HG03060 (cell line): Measurements from ENCODE around the gene FOXL3.
"Not testable (repeated sequence)": the region's sequence is repeated elsewhere in the genome, so short reads cannot be mapped to it uniquely, and the experiment has no call there.

Source experiments
- ATAC-seq: cut with Tn5 transposase; IDR thresholded peaks from one replicate; pipeline ENCODE4 v1.9.1; 2021; ENCODE audit warnings: low read depth, moderate number of reproducible peaks; ENCODE audit not compliant: unreplicated experiment

Gene FOXL3

DNA sequence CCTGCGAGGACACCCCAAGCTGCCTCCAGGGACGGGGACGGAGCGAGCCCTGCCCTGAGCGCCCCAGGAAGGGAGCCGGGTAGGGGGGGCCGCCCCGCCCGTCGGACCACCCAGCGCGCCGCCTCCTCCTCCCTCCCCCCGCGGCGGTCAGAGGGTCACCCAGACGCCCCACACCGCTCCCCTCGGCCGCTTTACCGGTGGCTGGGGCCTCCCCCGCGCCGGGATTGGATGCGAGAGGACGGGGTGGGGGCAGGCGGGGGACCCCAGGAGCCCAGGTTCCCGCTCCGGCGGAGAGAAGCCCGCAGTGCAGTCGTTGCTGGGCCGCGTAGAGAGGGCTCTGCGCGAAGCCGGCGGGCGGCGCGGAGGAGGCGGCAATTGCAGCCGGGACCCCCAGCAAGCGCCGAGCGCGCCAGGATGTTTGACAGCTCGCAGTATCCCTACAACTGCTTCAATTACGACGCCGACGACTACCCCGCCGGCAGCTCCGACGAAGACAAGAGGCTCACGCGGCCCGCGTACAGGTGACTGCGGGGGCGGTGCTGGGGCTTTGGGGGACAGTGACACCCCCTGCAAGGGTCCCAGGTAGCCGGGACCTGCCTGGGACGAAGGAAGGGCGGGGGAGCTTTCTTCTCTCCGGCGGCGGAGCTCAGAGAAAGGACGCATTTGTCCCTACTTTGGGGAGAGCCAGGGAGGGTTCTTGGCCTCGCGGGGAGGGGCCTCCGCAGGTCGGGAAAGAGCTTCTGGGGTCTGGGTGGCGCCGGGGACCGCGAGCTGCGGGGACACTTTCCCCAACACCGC is at the start of gene FOXL3:
TSS of gene FOXL3 (plus strand) at position 415 of the 798 bp plus-strand sequence. CDS start at position 415, 0 bp downstream.
- ATAC-seq, result no peak

DNA sequence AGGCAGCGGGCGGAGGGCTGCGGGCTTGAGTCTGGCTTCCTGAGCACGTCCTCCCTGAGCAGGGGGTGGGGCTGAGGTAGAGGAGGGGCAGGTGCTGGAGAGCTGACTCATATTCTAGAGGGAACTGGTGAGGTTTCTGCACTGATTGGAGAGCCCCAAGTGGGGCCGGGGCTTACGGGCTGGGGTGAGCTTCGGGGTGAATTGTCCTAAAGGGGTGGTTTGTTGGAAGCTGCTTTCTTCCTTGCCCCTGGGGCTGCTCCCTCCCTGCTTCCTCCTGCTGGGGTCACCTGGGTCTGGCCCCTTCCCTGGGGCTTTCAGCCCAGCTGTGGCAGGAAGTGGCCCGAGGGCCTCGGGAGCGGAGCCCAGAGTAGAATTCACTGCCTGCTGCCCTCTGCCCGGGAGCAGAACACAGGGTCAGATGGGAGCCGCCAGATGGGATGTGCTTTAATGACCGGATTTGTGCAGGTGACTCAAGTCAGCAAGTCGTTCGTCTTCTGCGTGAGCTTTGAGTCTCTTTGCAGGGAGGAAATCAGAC is 49.0 kb upstream of the FOXL3 start:
- ATAC-seq, result no peak

DNA sequence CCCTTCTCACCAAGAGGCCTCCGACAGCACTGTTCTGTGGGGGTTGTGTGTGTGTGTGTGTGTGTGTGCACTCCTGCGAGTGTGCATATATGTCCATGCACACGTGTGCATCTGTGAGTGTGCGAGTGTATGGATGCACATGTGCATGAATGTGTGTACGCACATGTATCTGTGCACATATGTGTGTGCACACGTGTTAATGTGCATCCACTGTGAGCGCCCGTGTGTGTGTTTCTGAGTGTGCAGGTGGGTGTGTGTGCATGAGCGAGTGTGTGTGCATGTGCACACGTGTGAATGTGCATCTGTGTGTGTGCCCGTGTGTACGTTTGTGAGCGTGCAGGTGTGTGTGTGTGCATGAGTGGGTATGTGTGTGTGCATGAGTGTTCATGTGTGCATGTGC is 48.5 kb upstream of the FOXL3 start:
- no peak for ATAC-seq

- ATAC-seq, result not testable (repeated sequence)
Observed at GRCh38 chr7:242826-243579, 47.0 kb upstream of the FOXL3 start.

DNA sequence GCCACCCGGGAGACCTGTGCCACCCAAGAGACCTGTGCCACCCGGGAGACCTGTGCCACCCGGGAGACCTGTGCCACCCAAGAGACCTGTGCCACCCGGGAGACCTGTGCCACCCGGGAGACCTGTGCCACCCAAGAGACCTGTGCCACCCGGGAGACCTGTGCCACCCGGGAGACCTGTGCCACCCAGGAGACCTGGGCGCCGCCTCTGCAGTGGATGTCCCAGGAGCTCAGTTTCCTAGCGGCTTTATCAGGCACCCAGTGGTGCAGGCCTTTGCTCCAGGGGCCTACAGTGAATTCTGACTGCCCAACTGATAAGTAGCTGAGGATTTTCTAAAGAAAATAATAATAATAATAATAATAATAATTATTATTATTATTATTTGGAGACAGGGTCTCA is 46.4 kb upstream of the FOXL3 start:
- ATAC-seq, result not testable (repeated sequence)

- ATAC-seq, result no peak
Observed at GRCh38 chr7:244974-245373, 45.0 kb upstream of the FOXL3 start.

- ATAC-seq, result no peak
Observed at GRCh38 chr7:245574-246295, 44.2 kb upstream of the FOXL3 start.

DNA sequence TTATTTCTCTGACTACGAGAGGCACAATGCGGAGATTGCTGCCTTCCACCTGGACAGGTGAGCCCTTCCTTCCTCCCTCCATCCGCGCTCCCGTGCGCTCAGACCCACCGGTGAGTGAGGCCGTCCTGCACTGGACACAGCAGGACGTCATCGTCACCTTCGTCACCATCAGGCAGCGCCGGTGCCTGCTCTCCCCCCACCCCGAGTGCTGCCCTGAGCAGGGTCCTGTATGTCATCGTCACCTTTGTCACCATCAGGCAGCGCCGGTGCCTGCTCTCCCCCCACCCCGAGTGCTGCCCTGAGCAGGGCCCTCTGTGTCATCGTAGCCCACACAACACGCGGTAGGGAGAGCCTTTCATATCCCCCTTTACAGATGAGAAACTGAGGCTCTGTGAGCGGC is 43.5 kb upstream of the FOXL3 start:
- ATAC-seq, result no peak

DNA sequence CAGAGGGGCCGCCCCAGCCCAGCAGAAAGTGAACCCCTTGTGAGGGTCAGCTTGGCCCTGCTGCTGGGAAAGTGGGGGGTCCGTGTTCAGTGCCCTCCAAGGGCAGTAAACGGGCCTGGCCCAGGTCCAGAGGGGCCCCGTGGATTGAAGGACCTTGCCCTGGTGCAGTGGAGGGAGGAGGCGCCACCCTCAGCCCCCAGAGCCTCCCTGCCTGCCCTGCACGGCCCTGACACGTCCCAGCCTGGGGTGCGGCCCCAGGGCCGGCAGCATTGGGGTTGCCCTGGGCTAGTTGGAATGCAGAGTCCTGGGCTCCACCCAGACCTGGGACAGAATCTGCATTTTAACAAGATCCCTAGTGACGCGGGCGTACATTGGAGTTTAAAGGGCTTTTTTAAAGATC is 42.8 kb upstream of the FOXL3 start:
- ATAC-seq, result no peak

DNA sequence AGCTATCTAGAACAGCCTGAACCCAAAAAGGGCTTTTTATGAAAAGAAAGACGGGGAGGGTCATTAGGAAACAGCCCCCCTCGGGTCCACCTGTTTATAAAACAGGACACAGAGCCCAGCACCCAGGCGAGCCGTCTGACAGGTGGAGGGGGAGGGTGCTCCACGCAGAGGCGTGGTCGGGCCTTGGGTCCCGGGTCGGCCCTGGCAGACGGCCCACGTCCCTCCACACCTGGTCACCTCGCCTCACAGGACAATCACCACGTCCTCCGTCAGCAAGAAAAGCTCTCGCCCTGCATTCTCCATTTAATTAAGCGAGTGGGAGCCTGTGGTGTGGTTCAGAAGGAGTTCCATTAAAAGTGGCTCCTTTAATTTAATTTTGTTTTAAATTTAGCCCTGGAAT is 42.3 kb upstream of the FOXL3 start:
- no peak for ATAC-seq

GRCh38 chr7:248732-249435 is 41.1 kb upstream of the FOXL3 start:
- no peak for ATAC-seq

GRCh38 chr7:249989-250388 is 40.0 kb upstream of the FOXL3 start:
- no peak for ATAC-seq

DNA sequence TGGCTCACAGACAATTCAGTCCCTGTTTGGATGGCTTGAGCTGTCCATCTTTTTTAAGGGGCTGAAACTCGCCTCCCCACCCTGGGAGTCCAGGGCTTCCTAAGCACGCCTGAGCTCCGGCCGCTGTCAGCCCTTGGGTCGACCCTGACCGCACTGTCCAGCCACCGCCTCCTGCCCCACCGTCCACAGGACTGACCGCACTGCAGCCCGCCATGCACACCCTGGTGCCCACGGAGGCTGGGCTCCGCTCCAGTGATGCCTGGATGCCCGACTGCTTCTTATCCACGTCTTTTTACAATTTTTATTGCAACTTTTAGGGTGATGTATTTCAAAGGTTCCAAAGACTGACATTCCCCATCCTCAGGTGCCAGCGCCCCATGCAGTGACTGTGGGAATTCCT is 39.4 kb upstream of the FOXL3 start:
- ATAC-seq, result no peak

- ATAC-seq, result no peak
Observed at GRCh38 chr7:251005-251404, 39.0 kb upstream of the FOXL3 start.

DNA sequence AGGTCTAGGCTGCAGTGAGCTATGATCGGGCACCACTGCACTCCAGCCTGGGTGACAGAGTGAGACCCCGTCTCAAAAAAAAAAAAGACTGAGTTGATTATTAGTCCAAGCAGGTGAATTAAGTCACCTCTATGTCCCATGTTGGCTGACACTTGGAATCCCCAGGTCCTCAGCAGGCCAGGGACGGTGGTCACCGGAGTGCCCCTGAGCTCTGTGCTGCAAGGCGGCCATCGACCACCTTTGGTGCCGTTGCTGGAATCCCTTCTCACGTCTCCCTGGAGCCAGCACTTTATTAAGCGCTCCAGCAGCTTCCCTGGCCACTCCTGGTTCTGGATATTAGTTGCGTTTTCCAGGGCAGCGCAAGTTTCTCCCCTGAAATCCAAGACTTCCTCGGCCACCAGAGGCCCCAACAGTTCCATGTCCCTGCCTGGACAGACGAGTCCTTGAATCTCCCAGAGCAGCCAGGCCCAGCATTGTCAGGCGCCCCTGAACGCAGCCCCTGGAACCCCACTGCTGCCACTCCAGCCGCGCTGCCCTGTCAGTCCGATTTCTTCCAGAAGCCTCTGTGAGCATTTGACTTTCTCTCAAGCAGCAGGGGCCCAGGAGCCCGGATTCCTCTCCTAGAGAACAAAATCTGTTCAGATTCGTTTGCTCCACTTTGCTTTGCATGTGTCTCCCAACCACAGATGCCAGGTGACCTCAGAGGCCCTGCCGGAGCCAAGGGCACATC is 38.4 kb upstream of the FOXL3 start:
- no peak for ATAC-seq

DNA sequence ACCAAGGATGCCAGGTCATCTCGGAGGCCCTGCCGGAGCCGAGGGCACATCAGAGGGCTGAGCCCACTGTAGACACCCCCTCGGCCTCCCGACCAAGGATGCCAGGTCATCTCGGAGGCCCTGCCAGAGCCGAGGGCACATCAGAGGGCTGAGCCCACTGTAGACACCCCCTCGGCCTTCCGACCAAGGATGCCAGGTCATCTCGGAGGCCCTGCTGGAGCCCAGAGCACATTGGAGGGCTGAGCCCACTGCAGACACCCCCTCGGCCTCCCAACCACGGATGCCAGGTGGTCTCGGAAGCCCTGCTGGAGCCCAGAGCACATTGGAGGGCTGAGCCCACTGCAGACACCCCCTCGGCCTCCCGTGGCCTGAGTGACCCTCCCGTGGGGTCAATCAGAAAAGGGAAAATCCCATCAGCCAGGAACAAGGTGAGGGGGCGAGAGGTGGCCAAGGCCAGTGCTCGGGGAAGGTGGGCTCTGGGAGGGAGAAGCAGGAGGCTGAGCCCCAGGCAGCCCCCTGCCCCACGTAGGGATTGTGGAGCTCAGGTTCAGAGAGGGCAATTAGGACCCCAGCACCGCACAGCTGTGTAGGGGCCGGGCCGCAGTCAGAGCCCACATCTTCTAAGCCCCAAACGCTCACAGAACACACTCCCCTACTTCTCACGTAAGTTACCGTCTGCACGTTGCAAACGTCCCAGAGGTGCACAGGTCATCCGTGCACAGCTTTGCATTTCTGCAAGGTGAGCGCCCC is 37.6 kb upstream of the FOXL3 start:
- ATAC-seq, result no peak

DNA sequence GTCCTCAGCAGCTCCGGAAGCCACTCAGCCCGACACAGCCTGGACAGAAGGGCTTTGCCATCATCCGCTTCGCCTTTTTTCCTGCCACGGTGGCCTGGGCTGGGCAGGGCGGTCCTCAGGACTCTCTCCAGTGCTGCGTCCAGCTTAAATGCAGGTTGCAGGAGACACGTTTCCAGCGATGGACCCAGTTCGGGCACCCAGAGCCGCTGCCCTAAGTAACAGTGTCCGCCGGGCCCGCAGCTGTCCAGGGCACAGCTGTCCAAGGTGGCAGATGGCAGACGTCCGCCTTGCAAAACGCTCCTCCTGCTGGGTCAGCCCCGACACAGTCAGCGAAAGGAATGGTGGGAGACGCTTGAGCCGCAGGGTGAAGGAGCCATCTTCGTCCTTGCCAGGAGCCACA is 37.0 kb upstream of the FOXL3 start:
- ATAC-seq, result no peak

GRCh38 chr7:253581-254336 is 36.2 kb upstream of the FOXL3 start:
- no peak for ATAC-seq
